NCI-H146 treated with DMSO at 0.1 percent for 48 hours (cell line): Measurements from ENCODE around the gene IKZF1.
A peak's percentile ranks its signal among the peaks of the same experiment; 100 is the strongest.

ENCODE experiments used
- DNase-seq: peaks from one replicate; lab custom pipeline; 2025; ENCODE audit not compliant: unreplicated experiment; lab: John Stamatoyannopoulos, UW

IKZF1 gene

GRCh38 chr7:50307368-50308032, 3.0 kb downstream of the IKZF1 start:
- no peak for DNase-seq

DNA sequence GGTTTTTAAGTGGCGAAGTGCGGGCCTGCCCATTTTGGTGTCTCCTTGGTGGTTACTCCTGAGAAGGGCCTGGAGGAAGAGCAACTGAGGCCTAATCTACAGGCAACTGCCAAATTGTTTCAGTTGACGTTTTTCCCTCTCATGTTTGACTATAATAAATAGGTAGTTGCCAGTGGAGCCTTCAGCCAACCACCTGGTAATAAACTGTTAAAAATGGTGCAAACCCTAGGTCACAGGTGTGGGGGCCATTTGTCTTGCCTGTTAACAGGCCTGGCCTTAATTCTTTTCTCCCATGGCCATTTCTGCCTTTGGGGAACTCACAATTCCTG, 3.7 kb downstream of the IKZF1 start:
- DNase-seq, result no peak

- DNase-seq, result peak; percentile 9
These were observed 4.2 kb downstream of the IKZF1 start for GRCh38 chr7:50308532-50309385.

- no peak for DNase-seq
These were observed 5.2 kb downstream of the IKZF1 start for GRCh38 chr7:50309721-50310120.

GRCh38 chr7:50310361-50310760, 5.8 kb downstream of the IKZF1 start:
- no peak for DNase-seq

DNA sequence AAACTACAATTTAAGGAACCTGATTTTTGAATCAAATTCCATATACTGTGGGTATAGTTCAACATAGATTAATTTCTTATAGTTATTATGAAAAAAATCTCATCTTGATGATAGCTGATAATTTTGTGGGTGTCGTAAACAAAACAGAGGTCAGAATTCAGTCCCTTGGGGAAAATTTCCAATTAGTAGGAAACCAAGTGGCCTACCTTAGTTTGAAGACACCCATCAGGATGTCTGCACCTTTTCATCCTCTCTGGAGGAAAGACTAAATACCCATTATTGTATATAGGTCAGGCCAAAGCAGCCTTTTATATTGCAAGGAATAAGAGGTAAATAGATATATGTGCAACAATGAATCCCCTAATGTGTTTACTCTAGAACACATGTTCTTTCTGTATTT, 6.4 kb downstream of the IKZF1 start:
- DNase-seq, result no peak

GRCh38 chr7:50312250-50313162, 8.0 kb downstream of the IKZF1 start:
- no peak for DNase-seq

DNA sequence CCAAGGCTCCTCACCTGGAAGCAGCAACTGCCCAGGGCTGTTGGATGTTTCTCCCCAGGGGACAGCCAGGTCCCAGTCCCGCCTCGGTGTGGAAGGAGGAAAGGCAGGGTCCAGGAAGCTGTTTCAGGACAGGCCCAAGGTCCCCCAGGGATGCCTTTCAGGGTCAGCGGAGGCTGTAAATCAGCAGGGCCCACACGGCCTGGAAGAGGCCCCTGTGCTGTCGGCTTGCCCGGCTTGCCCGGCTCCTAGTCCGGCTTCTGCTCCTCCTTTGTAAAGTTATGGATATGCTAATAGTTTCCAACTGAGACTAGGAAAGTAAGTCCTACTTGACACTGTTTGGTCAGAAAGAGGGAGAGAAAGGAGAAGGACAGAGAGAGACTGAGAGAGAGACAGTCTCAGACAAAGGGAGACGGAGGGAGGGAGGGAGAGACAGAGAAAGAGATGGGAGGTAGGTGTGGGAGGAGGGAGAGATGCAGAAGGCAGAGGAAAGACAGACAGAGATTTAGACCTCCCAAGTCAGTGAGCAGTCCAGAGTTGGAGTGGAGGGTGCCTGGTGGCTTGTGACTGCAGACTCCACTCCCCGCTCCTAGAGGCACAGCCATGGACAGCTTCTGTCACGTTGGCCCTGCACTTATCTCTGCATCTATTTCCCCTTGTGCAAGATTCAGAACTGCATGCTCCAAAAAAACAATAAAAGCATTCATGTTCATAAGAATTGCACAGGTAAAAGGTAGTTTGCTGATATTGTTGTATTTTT, 10.5 kb downstream of the IKZF1 start:
- DNase-seq, result no peak

DNA sequence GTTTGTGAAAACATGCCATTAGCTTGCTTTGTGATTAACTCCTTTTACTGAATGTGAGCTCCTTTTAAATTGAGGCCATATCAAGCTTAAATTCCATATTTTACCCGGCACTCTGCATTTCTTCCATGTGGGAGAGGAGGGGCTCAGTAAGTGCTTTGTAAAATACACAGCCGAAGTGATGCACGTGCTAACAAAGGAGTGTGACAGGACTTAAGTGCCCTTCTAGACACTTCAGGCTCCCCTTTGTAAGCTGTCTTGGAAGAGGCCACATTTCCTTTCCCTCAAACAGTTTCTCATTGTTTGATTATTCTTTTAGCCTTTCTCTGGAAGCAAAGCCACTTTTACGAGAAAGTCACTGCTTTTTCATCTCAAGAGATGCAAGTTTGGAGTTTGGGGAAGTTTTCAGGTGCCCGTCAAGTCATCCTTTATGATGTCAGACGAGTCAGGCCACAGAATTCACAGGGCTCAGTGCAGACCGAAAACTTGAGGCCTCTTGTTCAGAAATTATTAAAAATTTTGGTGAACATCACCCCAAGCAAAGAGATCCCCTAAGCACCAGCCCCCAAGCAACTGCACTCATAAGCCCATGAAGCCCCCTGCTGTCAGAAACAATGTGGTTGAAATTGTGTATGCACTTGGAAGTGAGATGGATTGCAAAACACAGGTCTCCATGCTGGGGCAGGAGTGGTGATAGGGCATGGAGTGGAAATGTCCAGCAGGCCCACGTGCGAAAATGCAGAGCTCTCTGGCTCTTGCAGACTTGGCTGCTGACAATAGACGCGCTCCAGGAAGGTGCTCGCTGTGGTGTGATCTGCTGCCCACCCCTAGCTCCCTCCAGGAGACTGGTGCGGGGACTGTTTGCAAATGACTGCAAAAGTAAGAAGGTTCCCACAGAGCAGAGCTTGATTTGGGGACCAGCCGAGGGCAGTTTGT, 11.5 kb downstream of the IKZF1 start:
- DNase-seq, result no peak

- DNase-seq, result no peak
These were observed 12.7 kb downstream of the IKZF1 start for GRCh38 chr7:50317221-50317678.

GRCh38 chr7:50317697-50318669, 13.5 kb downstream of the IKZF1 start:
- no peak for DNase-seq

GRCh38 chr7:50321487-50322067, 17.1 kb downstream of the IKZF1 start:
- DNase-seq, result no peak

DNA sequence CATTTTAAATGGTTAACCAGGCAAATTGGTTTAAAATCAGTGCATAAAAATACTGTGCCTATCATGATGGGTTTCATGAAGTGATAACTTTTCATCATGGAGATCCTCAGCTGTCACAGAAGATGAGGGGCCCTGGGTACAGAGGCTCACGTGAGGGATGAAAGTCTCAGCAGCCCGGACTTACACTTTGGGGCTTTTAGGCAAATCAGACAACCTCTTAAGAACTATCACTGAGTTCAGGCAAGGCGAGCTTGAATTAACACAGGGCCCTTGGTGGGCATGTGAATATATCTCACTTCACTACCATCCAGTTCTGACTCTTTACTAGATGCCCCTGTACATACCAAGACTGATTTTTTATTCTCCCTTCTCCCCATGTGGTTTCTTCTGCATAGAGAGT, 19.6 kb downstream of the IKZF1 start:
- DNase-seq, result no peak

- no peak for DNase-seq
These were observed 22.9 kb downstream of the IKZF1 start for GRCh38 chr7:50327443-50327842.

DNA sequence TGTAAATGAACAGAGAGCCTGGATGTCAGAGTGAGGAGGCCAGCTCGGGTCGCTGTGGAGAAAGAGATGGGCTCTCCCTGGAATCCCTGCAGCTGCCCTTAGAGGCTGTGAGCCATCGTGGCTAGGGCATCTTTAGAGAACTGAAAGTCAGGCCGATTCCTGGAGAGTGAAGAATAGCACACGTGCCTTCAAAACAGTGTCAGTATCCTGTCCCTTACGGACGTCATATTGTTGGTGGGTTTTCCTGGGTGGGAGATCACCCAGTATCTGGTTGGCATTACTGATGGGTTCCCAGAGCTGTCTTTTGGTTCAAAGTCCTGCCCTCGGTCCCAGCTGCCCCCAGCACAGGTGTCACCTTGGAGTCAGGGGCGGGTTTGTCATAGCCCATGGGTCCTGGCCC, 25.3 kb downstream of the IKZF1 start:
- DNase-seq, result no peak

DNA sequence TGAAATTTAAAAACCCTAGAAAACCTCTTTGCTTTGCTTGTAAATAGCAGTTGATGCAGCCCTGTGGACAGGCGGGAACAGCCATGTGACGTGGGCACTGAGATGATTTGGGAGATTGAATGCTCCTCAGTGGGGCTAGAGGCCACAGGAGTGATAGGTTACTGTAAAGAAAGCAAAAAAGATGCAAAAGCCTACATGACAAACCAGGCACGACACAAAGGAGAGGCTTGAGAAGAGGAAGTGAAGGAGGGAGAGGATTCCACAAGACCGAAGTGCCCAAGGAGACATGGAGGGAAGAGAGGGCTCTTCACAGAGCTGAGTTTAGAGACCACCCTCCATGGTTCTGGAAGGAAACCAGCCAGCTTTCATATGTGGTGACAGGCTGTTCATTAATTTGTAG, 25.7 kb downstream of the IKZF1 start:
- DNase-seq, result no peak

DNA sequence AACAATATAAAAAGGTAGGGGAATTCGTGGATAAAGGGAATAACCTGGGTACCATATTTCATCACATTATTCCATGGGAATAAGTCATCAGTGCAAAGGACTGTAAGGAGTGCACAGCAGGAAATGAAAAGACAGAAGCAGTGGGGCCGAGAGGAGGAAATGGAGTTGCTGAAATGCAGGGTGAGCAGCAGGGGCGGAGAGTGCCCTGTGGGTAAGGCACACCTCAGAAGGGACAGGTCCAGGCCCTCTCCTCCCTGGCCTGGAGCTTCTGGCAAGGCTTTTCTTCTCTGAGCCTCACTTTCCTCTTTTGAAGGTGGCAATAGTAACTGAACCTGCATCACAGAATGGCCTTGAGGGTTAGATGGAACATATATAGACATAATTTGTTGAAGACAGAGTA, 26.2 kb downstream of the IKZF1 start:
- no peak for DNase-seq

DNA sequence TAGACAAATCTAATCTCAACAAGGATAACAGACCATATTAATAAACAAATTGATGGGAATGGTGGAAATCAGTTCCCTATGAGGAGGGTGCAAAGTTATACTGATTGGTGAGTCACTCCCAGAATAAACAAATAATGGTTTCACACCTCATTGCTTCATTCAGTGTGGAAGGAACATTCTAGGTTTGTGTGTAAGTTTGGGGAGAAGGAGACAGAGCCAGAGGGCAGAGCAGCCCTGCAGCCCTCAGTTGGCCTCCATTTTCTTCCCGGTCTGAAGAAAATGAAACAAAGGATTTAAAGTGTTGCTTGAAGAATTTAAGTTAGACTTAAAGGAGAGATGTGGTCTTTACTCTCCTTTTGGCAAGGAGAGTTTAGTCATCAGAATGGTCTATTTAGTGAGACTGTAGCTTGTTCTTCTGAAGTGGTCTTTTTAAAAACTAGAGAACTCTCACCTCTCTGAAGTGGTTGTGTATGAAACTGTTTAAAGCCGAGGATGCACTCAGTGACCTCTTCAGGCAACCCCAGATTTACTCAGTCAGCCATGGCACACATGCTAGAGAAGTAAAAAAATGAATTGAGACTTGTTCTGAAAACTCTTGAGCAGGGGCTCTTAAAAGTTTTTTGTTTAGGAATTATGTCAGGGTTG, 27.2 kb downstream of the IKZF1 start:
- DNase-seq, result no peak
